NB4 (cell line): Measurements from ENCODE around the gene DKC1.

Source experiments
- MAX ChIP-seq: IDR thresholded peaks from 2 replicates; pipeline ENCODE4 v1.6.1; 2011; ENCODE audit warnings: low read depth, low read length
- TF ChIP-seq, protein P1 (sequence below): IDR thresholded peaks from one replicate; pipeline ENCODE4 v1.5.1; 2012; ENCODE audit warnings: low read depth, low read length

- TF ChIP-seq, protein P1, sequence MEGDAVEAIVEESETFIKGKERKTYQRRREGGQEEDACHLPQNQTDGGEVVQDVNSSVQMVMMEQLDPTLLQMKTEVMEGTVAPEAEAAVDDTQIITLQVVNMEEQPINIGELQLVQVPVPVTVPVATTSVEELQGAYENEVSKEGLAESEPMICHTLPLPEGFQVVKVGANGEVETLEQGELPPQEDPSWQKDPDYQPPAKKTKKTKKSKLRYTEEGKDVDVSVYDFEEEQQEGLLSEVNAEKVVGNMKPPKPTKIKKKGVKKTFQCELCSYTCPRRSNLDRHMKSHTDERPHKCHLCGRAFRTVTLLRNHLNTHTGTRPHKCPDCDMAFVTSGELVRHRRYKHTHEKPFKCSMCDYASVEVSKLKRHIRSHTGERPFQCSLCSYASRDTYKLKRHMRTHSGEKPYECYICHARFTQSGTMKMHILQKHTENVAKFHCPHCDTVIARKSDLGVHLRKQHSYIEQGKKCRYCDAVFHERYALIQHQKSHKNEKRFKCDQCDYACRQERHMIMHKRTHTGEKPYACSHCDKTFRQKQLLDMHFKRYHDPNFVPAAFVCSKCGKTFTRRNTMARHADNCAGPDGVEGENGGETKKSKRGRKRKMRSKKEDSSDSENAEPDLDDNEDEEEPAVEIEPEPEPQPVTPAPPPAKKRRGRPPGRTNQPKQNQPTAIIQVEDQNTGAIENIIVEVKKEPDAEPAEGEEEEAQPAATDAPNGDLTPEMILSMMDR, result no peak
- TF ChIP-seq MAX, result no peak
These were observed 29.3 kb downstream of the DKC1 start for GRCh38 chrX:154791939-154792338.
